SIG-M5 treated with dmso at 0.1 percent for 504 hours (cell line): ENCODE results near the gene CEP162.
"Not testable (repeated sequence)": the region's sequence is repeated elsewhere in the genome, so short reads cannot be mapped to it uniquely, and the experiment has no call there.

Experiments
- DNase-seq: peaks from one replicate; lab custom pipeline; 2025; ENCODE audit not compliant: unreplicated experiment; lab: John Stamatoyannopoulos, UW

CEP162 gene

DNA sequence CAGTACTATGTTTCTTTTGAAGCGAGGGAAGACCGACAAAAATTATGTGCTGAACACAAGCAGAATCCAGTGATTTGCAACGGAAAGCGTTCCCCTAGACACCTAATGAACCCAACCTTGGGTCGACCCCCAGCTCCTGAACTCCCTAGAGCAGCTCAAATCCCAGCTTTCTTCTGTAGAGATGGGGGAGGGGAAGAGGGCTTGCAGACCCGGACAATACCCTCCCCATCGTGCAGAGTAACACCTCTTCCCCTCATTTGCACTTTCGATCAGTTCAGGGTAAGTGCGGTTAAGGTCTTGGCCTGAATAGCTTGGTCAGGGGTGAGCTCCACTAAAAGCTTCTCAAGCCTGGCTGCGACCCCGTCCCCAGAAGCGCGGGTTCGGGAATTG is 404 bp downstream of the CEP162 start:
- DNase-seq: no peak

DNA sequence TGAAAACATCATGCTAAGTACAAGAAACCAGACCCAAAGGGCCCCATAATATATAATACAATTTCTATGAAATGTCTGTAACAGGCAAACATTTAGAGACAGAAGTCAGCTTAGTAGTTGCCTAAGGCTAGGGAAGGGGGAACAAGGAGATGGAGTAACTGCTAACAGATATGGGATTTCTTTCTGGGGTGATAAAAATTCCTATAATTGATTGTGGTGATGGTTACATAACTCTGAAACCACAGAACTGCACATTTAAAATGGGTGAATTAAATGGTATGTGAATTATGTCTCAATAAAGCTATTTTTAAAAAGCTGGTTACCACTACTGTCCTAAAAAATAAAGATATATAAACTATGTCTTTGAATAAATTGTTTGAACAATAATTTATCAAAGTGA is 3.2 kb downstream of the CEP162 start:
- DNase-seq: no peak

GRCh38 chr6:84223608-84224007 is 3.8 kb downstream of the CEP162 start:
- DNase-seq: not testable (repeated sequence)

DNA sequence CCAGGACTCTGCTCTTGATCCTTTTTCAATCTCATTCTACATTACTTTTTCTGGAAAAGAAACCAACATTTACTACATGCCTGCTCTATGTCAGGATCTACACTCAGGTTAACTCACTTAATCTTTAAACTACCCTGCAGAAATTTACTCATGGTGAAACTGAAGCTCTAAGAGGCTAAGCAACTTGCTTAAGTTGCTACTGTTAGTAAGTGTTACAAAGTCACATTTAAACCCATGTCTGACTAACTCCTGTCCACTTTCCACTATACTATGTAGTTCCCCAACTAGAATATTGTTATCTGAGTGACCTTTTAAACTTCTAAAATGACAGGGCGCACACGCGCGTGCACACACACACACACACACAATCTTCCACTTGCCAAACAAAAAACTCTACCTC is 5.0 kb downstream of the CEP162 start:
- DNase-seq: no peak

DNA sequence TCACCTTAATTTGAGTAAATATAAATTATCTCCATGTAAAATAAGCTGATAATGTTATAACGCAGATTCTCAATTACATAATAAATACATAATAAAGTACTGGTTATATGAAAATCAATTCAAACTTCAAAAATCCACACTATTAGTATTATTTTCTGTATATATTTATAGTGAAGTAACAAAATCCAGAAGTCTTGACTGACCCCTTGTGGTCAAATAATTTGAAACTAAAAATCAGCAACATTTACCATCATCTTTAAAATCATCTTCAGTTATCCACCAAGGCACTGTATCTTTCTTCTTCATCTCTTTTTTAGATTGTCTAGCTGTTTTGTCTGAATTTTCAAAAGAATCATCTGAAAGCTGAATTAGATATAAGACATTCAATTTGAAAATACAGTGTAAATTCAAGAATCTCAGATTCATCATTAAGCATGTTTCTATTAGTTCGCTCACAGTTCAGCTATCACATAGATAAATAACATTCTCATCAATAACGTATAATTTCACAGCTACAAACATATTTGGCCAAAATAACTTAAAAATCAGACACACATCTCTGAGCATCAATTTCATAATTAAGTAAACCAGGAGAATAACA is 6.5 kb downstream of the CEP162 start:
- DNase-seq: peak; percentile 4

DNA sequence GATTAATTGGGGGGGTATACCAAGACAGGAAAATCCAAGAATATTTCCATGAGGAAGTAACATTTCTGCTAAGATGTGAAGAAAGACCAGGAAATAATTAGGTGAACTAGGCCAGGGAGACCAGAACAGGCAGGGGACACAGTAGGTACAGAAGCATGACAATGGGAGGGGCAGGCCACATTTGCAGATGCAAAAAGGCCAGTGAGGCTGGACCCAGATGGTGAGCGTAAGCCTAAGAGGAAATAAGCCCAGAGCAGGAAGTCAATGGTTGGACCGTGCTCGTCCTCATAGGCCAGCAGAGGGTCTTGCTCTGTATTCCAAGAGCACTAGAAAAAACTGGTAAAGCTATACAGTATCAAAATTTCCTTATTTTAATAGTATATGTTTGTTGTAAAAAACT is 9.4 kb downstream of the CEP162 start:
- DNase-seq: no peak

- no peak for DNase-seq
Measured at GRCh38 chr6:84213217-84213616, 14.2 kb downstream of the CEP162 start.

- no peak for DNase-seq
Measured at GRCh38 chr6:84204011-84204410, 23.4 kb downstream of the CEP162 start.

- not testable (repeated sequence) for DNase-seq
Measured at GRCh38 chr6:84199987-84200386, 27.5 kb downstream of the CEP162 start.

GRCh38 chr6:84197708-84198107 is 29.7 kb downstream of the CEP162 start:
- no peak for DNase-seq

- DNase-seq: no peak
Measured at GRCh38 chr6:84193114-84193708, 34.2 kb downstream of the CEP162 start.

GRCh38 chr6:84191802-84192201 is 35.6 kb downstream of the CEP162 start:
- DNase-seq: no peak

GRCh38 chr6:84189356-84189755 is 38.1 kb downstream of the CEP162 start:
- not testable (repeated sequence) for DNase-seq

- no peak for DNase-seq
Measured at GRCh38 chr6:84183430-84183829, 44.0 kb downstream of the CEP162 start.

GRCh38 chr6:84182001-84182400 is 45.4 kb downstream of the CEP162 start:
- no peak for DNase-seq

DNA sequence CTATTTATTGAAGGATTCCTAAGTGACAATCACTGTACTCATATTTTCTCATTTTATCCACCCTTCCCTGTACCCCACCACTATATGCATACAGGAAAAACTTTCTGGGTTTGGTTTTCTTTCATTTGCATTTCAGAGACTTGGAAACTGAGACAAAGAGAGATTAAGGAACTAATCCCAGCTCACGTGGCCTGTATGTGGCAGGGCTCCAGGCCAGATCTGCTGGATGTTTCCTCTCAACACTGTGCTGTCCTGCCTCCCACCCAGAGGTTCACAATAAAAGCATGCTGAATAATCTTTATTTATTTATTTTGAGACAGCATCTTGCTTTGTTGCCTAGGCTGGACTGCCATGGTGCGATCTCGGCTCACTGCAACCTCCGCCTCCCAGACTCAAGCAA is 50.2 kb downstream of the CEP162 start:
- DNase-seq: no peak

DNA sequence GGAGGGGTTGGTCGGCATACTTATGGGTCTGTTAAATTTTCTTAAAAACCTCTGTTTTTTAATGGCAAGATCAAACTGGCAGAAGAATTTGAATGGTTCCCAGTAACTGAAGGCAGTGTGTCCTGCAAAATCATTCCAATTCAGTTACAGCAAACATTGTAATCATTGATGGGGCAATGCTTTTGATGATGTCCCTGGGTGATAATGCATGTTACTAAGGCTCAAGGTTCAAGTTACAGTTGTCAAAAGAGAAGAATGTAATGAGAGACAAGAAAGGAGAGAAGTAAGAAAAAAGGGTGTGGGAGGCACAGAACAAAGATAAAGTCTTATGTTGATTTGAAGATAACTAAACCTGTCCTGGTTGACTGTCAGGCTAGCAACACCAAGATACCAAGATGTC is 54.9 kb downstream of the CEP162 start:
- no peak for DNase-seq

DNA sequence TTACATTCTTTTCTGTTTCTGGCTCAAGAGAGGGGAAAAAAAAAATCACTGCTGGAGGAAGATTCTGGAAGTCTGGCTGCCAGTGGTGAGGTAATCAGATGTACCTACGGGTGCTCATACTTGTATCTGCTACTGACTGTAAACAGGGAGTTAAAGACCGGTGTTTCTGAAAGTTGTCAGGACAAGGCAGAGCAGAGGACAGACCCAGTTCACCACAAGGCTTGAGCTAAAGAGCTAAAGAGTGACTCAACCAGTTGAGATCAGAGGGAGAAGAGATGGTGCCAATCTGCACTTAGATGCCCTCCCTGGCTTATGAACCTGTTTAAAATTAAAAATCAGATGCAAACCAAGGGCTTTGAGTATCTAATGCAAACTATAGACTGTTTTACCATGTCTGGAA is 55.4 kb downstream of the CEP162 start:
- no peak for DNase-seq

DNA sequence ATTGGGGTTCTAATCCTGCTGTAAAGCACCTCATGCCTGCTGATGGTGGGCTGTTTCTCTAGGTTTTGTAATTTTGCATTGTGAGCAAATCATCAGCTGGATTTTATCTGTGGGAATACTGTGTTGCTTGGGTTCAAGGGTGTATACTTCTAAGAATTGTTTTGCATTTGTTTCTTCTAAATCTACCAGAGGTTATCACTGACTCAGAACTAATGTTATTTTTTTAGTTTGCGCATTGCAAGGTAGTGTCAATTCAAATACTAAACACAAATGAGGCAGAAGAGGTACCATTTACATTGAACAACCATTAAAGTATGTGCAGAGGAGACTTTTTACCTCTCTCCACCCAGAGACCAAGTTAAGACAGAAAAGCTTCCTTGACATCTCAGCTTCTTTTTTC is 60.0 kb downstream of the CEP162 start:
- DNase-seq: no peak

- no peak for DNase-seq
Measured at GRCh38 chr6:84166395-84166794, 61.0 kb downstream of the CEP162 start.

- not testable (repeated sequence) for DNase-seq
Measured at GRCh38 chr6:84164328-84164727, 63.1 kb downstream of the CEP162 start.

- no peak for DNase-seq
Measured at GRCh38 chr6:84161190-84161589, 66.3 kb downstream of the CEP162 start.

GRCh38 chr6:84156306-84156705 is 71.1 kb downstream of the CEP162 start:
- DNase-seq: no peak
